Stimulated activated CD4-positive, alpha-beta T cell treated with anti-CD3 and anti-CD28 coated beads, Interleukin-15, amount 100 ng/mL, for 24 hours (primary cell): ENCODE measurements around the gene MINDY4.
"Not testable (repeated sequence)": the region's sequence is repeated elsewhere in the genome, so short reads cannot be mapped to it uniquely, and the experiment has no call there.

ENCODE experiments used
- DNase-seq: peaks from one replicate; pipeline ENCODE4 v3.0.0-alpha.2; 2020

MINDY4 gene

DNA sequence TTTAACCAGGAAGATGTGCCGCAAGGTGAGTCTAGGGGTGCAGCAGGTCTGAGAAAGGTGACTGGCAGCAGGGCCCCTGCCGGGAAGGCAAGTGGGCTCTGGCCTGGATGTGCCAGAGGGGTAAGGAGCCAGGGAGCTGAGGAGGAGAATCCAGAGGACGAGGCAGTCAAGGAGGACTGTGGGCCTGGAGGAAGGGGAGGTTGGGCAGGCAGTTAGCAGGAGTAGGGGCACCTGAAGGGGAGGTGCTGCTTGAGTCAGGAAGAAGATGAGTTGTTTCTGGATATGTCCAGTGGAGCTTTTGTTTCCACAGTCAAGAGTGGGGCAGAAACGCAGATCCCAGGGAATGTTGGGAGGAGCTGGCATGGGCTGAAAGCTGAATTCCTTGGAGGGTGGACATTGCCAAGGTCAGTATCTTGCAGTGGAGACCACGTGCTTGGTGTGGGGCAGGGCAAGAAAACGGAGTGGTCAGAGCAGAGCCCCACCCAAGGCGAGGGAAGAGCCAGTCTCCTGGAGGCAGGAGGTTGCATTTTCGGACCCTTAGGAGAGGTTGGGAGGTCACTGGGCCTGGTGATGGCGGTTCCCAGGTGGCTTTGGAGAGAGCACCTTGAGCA lies 34.0 kb downstream of the MINDY4 start:
- no peak for DNase-seq

DNA sequence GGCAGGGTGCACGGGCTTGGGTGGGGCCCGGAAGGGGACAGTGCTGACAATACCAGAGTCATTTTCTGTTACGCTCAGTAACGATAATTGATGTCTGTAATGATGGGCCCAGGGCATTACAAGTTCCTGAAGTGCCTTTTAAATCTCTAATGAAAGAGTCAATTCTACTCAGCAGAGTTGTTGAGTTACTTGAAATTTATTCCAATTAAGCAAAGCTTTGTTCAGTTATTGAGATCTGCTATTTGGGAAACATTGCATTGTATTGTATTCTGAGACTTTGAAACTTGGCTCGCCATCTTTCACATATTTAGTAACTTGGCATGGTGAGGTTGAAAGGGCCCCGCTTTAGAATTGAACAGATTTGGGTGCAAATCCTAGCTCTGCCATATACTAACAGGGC lies 34.7 kb downstream of the MINDY4 start:
- DNase-seq = no peak

DNA sequence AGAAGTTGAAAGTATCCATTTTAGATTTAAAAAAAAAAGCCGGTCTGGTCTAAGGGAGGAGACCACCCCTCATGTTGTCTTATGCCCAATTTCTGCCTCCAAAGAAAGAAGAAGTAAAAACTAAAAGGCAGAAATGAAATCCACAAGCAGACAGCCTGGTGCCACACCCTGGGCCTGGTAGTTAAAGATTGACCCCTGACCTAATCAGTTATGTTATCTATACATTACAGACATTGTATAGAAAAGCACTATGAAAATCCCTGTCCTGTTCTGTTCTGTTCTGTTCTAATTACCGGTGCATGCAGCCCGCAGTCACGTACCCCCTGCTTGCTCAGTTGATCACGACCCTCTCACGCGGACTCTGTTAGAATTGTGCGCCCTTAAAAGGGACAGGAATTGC lies 36.3 kb downstream of the MINDY4 start:
- DNase-seq = not testable (repeated sequence)

DNA sequence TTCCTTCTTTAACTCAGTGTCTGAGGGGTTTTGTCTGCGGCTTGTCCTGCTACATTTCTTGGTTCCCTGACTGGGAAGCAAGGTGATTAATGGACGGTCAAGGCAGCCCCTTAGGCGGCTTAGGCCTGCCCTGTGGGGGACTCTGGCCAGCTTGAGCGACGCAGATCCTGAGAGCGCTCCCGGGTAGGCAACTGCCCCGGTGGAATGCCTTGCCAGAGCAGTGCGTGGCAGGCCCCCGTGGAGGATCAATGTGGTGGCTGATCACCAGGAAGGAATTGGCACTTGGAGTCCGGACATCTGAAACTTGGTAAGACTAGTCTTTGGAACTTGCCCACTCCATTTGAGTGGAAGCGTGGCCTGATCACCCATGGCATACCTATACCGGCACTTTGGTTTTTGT lies 36.7 kb downstream of the MINDY4 start:
- DNase-seq = not testable (repeated sequence)

DNA sequence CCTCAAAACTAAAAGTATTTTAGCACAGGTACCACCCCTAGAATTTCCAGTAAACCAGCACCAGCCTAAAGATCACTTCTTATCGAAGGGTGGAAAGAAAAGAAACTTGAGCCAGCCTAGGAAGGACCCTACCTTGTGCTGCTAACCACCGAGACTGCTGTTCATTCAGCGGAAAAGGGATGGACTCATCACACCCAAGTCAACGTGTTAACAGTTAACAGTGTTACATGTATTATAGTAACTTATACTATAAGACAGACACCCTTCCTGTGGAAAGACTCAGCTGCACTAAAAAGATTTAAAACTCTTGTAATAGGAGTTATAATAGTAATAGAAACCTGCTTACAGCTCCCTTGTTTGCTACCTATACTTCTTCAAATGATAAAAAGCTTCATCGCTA lies 39.8 kb downstream of the MINDY4 start:
- no peak for DNase-seq

DNA sequence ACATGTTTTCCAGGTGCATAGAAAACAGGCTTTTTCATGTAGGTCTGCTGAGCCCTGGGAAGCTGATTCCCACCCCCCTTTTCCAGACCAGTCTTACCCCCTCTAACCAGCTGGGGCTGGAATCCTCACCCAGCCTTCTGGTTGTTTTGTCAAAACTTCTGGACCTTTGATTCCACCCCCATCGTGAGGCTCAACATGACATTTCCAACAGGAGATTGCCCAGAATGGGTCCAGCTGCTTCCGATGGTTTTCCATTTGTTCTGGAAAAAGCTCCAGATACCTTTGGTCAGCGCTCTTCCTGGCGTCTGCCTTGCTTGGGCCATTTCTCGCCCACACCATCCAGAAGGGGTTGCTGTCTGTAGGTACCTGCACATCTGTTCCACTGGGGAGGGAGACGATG lies 41.5 kb downstream of the MINDY4 start:
- DNase-seq = no peak

DNA sequence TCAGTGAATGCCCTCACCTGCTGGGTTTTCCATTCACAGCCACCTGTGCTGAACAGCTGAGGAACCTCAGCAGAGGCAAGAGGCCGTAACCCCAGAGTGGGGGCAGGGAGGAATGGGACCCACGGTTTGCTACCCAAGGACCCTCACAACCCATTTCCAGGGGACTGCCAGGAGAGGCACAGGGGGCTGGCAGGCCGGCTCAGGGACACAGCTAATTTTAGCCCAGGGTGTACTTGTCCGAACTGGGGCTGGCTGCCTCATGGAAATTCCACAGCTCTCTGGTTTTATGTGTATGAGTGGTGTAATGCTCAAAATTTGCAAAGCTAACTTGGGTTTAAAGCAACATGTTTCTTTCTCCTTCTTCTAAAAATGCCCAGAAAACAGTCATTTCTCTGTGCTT lies 42.2 kb downstream of the MINDY4 start:
- DNase-seq = no peak

DNA sequence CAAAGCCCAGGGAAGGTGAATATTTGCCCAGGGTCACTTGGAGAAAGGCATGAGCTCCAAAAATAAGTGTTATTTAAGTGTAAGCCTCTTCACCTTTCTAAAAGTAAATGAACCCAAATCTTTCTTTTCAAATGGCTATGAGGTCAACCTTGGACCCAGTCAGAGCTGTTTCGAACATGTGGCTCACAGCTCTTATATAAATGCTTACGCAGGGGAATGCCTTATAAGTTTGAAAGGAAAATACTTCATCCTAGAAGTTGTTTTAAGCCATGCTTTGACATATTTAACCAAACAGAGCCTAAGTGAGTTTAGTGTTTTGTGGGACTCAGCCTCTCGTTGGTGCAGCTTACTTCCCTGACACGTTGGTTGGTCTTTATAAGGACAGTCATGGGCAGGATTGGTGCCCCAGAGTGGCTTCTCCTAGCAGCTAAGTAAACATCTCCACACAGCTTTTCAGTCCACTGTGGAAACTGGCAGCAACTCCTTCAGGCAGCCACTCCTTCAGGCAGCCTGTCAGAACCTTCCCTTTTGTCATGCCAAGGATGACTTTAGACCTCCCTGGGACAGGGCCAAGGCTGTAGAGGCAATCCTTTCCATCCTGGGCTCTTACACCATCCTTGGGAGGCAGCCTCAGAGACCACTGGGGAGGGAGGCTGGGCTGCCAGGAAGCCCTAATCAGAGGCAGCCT lies 43.6 kb downstream of the MINDY4 start:
- no peak for DNase-seq

DNA sequence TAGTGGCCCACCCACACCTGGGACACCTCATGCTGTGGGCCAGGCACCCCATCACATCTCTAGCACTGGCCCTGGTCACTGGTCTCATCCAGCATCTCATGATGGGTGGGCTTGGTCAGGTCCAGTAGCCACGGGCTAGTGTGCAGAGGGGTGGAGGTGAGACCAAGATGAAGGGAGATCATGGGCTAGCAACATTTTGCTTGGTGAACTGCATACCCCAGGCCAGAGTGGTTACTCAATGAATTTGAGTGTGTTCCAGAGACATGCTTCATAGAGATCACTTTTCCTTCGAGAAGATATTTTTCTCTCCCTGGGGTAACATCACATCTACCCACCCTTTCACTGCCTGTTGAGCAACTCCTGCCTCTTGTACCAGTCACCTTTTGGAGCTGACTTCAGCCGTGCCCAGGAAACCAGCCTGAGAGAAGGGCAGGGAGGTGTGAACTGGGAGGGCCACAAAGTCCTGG lies 44.2 kb downstream of the MINDY4 start:
- DNase-seq = no peak

DNA sequence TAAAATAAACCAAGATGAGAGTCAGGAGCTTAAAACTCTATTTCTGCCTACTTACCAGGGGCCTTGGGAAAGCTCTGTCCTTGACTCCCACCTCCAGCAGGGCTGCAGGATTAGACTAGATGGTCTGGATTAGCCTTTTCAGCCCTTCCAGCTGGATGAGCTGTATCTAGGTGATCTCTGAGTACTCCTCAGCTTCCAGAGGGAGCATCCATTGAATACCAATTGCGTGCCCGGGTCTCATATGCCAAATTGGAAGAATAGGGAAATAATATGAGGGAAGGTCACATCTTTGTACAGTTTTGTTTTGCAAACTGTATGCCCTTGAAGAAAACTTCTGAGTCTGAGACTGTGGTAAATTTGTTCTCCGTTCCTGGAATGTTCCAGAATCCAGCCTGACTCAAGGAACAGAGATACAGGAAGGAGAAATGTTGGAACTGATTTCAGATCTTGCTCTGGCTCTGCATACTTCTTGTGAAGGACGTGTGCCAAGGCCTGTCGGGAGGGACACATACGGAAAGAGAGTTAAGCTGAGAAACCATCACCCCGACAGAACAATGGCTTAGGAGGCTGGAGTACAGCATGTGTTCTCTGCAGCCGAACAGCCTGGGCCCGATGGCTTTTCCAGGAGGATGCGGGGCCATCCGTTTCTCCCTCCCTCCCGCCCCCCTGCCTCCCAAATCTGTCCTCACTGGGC lies 44.9 kb downstream of the MINDY4 start:
- DNase-seq = no peak

DNA sequence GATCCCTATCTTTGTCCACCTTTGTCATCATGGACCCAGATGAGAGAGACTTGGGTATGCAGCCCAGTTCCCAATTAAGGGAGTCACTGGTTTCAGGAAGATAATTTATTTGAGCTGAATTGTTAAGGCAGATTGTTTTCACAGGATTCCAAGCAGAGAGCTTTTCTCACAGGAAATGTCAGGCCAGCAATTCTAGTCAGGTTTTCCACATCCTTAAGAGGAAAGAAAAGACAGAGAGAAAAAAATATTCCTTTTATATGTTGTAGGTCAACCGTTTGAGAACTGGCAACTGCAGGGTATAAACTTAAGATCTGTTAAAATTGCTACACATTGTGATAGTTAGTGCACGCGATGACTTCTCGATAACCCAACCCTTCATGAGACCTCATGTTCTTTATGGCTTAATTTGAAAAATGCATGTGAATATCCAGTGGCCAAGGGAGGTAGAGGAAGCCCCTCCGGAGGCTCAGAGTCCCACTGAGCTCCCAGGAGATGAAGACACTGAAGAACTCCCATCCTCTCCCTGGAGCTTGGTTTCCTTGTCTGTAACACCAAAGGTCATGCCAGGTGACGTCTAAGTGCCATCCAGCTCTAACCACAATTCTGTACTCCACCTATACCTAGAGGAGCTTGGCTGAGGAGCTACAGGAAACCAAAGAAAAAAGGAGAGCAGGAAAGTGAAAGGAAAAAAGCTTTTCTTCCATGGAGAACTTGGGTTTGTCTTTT lies 45.6 kb downstream of the MINDY4 start:
- no peak for DNase-seq

DNA sequence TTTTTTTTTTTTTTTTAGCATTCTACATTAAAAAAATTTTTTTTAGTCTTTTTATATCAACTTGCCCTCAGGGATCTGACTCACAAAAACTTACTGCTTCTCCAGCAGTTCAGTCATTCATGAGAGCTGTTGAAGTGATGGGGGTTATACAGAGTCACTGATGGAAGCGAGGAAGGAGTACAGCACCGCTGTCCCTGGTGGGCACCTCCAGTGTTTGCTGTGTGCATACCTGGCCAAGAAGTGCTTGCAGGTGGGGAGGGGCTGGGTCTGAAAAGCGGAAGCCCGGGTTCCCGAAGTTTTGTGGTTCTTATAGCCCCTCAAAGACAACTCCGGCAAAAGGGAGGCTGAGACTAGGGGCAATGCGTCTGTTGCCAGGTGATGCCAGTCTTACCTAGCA lies 46.2 kb downstream of the MINDY4 start:
- no peak for DNase-seq

DNA sequence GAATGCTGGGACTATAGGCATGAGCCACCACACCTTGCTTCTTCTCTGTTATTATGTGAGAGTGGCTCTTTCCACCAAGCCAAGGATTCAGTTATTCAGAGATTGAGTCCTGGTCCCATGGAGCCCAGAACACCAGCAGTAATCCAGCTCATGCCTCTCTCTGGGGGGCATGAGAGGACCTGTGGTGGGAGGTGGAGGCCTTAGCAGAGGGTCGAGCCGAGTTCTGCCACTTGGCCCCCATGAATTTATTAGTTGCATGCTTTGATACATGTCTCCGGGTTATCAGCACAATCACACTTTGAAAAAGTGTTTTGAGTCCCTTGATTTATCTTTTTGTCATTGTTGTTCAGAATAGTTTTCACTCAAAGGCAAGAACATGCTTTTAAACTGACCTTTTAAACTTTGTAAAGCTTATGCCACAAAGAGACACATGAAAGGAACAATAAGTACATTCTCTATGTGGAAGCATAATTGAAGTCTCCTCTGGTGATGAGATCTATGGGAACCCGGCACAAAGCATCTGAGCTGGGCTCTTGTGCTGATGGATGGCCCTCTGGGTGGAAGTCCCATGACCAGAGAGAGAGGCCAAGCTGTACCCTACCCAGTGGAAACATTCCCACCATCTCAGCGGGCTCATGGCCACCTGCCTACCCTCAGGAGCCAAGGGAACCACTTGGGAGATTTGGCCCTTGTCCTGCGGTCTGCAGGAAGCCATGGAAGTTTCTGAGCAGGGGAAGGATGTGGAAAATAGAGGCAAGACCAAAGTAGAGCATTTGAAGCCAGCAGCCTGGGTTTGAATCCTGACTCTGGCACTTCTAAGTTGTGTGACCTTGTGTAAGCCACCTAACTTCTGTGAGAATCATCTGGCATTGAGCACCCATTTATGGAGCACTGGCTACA lies 53.9 kb downstream of the MINDY4 start:
- DNase-seq = no peak

DNA sequence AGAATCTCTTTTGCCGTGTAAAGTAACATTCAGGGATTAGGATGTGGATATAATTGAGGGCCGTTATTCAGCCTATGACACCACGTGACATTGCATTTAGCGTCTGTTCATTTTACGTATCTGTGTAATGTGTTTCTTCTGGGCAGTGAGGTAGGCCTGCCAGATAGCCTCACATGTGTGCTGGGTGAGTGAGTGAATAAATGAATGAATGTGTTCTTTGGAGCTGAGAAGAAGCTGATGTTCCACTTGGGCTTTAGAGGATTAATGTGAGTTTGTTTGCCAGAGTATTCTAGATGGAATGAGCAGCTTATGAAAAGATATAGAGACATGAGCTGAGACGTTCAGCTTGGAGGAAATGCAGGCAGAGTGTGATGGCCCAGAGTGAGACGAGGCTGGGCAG lies 55.0 kb downstream of the MINDY4 start:
- DNase-seq = no peak

DNA sequence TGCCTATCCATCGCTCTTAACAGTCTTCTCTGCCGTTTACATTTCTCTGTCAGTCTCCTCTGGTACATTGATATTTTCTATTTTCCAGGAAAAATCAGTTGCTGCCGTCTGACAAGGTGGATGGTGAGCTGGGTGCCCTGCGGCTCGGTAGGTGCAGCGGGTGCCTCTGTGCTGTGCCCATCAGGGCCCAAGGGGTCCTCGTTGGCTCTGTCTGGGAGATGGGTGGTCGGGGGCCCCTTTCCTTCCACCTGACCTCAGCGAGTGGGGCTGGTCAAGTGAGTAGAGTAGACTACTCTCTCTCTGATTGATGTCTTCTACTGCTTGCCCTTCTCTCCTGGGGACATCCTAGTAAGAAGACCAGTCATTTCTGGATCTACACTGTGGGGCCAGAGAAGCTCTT lies 57.4 kb downstream of the MINDY4 start:
- DNase-seq = no peak

DNA sequence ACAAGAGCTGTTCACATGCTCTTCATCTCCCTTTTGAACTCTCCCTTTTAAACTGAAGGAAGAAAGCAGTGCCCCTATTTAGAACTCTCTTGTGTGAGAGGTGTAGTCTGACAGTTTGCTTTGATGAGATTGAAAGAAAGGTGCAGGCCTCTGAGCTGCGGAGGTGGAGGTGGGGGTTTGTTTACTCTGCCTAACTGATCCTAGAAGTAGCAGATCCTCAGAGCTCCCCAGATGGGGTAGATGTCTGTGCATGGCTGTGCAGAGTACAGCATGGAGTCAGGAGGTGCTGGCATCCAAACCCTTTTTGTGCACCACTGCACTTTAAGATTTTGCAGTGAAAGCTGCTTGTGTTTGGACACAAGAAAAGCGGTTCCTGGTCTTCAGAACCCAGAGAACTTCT lies 58.3 kb downstream of the MINDY4 start:
- DNase-seq = no peak

DNA sequence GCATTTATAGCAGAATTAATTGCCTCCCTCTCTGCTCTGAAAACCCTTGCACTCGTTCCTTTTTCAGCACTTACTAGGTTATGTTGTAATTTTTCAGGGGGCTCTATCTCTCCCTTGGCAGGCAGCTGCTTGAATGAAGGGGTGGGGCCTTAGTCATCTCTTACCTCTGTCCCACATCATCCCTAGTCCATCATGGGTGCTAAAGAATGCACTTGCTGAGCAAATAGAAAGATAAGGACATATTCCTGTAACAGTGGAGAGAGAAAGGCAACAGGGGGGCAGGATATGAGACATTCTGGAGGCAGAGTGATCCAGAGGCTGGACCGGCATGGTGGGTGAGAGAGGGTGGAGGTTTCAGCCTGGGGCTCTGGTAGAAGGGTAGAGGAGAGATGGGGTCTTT lies 60.0 kb downstream of the MINDY4 start:
- DNase-seq = no peak

DNA sequence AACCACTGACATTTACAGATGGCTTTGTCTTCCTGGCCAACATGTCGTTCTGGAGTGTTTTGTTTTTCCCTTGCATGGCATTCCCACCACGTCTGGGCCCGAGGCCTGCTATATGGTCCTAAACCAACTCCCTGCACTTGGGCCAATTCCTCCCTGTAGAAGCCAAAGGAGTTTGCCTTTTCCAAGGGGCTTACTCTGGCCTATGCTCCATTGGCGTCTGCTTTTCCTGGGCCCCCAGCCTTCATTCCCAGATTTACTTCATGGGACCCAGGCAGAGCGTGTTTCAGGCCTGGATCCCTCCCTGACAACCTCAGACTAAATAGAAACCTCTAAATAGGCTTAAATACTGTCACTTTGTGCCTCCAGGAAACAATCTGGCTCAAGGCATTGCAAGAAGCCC lies 60.7 kb downstream of the MINDY4 start:
- DNase-seq = no peak

DNA sequence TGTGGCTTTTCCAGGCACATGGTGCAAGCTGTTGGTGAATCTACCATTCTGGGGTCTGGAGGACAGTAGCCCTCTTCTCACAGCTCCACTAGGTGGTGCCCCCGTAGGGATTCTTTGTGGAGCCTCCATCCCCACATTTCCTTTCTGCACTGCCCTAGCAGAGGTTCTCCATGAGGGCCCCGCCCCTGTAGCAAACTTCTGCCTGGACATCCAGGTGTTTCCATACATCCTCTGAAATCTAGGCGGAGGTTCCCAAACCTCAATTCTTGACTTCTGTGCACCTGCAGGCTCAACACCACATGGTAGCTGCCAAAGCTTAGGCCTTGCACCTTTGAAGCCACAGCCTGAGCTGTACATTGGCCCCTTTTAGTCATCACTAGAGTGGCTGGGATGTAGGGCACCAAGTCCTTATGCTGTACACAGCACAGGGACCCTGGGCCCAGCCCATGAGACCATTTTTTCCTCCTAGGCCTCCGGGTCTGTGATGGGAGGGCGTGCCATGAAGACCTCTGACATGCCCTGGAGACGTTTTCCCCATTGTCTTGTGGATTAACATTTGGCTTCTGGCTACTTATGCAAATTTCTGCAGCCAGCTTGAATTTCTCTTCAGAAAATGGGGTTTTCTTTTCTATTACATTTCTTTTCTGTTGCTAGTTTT lies 62.9 kb downstream of the MINDY4 start:
- DNase-seq = not testable (repeated sequence)

DNA sequence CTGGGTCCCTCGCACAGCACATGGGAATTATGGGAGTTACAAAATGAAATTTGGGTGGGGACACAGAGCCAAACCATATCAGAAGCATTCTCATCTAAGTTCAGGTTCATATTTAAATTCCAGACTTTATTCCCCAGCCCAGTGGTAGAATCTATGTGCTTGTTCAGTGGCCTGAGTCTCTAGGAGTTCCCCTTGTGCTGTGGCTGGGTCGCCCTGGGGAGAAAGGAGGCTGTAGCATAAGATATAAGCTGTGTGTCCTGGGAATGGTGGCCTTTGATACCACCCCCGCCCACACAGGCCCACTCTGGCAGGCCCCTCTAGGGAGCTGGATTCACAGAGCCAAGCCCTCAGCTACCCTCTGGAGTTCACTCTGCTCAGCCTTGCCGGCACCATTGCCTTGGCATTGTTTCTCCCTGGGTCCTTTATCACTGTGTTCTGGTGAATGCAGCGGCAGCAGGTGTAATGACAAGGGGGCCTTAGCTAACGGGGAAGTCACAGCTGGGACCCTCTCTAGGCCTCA lies 64.2 kb downstream of the MINDY4 start:
- DNase-seq = no peak

DNA sequence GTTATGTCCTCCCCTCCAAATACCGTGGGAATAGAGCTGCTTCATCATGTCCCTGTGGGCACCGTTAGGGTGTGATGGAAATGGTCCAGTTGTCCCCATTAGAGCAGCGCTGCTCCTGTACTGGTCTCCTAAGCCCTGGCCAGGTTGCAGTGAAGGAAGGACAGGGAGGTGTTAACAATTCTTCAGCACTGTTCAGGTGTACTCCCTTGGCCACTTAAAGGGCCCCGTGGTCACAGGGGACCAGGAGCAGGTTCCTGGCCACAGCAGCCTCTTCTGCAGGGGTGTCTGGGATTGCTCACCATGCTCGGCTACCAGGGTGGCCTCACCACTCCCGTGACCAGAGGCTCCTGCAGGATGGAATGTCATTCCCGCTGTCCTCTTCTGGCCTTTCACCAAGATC lies 65.8 kb downstream of the MINDY4 start:
- no peak for DNase-seq

DNA sequence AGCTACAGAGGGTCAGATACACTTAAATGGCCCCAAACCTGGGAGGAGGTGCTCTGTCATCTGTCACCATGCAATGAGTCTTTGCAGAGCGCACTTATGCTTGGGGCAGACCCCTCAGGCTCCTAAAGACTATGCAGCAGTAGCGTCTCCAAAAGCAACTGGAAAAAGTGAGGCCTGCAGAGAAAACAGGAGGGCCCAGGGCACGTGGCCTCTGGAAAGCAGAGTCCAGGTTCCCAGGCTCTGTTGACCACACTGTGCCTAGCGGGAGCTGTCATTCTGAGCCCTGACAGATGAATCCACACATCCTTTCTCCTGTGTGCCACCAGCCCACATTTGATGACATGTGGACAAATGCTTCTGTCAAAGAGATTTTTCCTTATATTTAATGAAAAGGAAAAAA lies 66.4 kb downstream of the MINDY4 start:
- DNase-seq = no peak
